Urinary bladder (tissue), 4 donors: ENCODE measurements around the gene EIF3L. TPM values are rescaled to one million over a fixed set of nuclear protein-coding genes. Genes with fewer than 3 reads are reported as not detected.

Experiments
- DNase-seq: peaks from one replicate; pipeline ENCODE4 v3.0.0-alpha.2; 2015; ENCODE audit errors: extremely low spot score
- H3K27ac ChIP-seq: one replicate; pipeline ENCODE4 v1.5.1; 2013; ENCODE audit warnings: low read depth, mild to moderate bottlenecking, moderate library complexity
- H3K36me3 ChIP-seq: one replicate; pipeline ENCODE4 v1.6.1; 2013; ENCODE audit warnings: mild to moderate bottlenecking, moderate library complexity; ENCODE audit not compliant: insufficient read depth
- H3K4me1 ChIP-seq: one replicate; pipeline ENCODE4 v1.6.1; 2013; ENCODE audit warnings: mild to moderate bottlenecking, moderate library complexity; ENCODE audit not compliant: insufficient read depth
- H3K4me3 ChIP-seq: one replicate; pipeline ENCODE4 v1.5.1; 2013; ENCODE audit warnings: low read depth, low read length
- WGBS: extraction: QIAGEN DNeasy Blood & Tissue Kit; methylation state at CpG from one replicate; pipeline ENCODE4 v1.1.7; 2013; 5-methylcytosine and 5-hydroxymethylcytosine counted together
- polyA plus RNA-seq: library from polyadenylated mRNA; stranded (reverse); fragments of 200-250 nt; gene quantifications from one replicate; pipeline ENCODE4 v1.2.3, GENCODE V29; 2013
- total RNA-seq: library from RNA; depleted of rRNA; stranded (reverse); fragments of >200 nt; gene quantifications from one replicate; pipeline ENCODE4 v1.2.3, GENCODE V29; 2014
- donor health status: healthy with polysubstance abuse.
- donor health status: healthy.

EIF3L gene
- total and polyA plus RNA-seq, 2 donors, result 398 to 404 TPM

DNA sequence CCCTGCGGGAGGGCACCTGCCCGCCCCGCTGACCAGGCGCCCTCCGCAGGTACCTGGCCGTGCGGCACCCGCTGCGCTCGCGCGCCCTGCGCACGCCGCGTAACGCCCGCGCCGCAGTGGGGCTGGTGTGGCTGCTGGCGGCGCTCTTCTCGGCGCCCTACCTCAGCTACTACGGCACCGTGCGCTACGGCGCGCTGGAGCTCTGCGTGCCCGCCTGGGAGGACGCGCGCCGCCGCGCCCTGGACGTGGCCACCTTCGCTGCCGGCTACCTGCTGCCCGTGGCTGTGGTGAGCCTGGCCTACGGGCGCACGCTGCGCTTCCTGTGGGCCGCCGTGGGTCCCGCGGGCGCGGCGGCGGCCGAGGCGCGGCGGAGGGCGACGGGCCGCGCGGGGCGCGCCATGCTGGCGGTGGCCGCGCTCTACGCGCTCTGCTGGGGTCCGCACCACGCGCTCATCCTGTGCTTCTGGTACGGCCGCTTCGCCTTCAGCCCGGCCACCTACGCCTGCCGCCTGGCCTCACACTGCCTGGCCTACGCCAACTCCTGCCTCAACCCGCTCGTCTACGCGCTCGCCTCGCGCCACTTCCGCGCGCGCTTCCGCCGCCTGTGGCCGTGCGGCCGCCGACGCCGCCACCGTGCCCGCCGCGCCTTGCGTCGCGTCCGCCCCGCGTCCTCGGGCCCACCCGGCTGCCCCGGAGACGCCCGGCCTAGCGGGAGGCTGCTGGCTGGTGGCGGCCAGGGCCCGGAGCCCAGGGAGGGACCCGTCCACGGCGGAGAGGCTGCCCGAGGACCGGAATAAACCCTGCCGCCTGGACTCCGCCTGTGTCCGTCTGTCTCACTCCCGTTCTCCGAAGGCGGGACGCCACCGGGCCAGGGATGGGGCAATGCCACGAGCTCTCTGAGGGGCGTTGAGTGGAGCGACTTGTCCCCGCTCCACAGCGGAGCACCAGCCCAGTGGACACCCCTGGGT, 24.3 kb upstream of the EIF3L start:
- DNase-seq, result no peak
- H3K27ac ChIP-seq, result no peak overlapping the region
- H3K4me3 ChIP-seq, result peak overlapping the region; percentile 30
- 8% methylated on average over 135 of the region's 135 CpGs for WGBS
- peaks cover 3% of the 10 kb centered on the region for H3K4me1 ChIP-seq
- no peaks in the 10 kb centered on the region for H3K36me3 ChIP-seq

- Histone ChIP-seq H3K27ac (no peak overlapping the region), H3K4me3 (no peak overlapping the region), H3K36me3 (peaks cover 2% of the 10 kb centered on the region), H3K4me1 (peaks cover 3% of the 10 kb centered on the region)
- WGBS, result 21% methylated on average over 9 of the region's 9 CpGs
- no peak for DNase-seq
Observed at GRCh38 chr22:37827056-37827455, 22.2 kb upstream of the EIF3L start.

DNA sequence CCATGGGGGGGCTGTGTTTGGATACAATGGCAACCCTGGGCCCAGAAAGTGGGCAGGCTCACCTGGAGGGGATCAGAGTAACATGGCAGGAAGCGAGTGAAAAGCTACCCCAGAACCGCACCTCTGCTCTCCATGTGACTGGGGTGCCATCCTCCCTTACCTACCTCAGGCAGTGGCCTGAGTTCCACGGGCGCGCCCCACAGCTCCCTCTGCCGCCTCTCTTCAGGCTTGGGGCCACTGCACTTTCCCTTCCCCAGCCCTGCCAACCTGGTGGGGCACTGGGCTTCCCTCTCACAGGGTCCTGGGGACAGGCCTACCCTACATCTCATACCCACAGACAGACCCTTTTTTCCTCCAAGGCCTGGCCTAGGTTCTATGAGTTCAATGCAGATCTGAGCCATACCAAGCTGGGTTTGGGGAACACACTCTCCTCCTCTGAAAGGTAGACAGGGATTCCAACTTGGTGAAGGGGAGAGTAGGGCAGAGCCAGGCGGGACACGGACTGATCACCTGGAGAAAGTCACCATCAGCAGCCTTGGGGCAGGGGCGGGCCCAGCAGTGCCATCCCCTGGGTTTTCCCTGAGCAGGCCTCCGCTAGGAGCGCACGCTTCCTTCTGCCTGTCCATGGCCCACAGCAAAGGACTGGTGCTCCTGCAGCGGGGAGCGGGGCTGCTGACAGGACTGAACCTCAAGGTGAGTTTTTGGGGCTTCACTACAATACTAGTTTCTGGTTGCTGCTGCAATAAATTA, 19.0 kb upstream of the EIF3L start:
- H3K27ac ChIP-seq, result no peak overlapping the region
- no peak for DNase-seq
- H3K36me3 ChIP-seq, result peaks cover 4% of the 10 kb centered on the region
- no peak overlapping the region for H3K4me3 ChIP-seq
- H3K4me1 ChIP-seq, result peaks cover under 1% of the 10 kb centered on the region
- WGBS, result 94% methylated on average over 14 of the region's 14 CpGs

DNA sequence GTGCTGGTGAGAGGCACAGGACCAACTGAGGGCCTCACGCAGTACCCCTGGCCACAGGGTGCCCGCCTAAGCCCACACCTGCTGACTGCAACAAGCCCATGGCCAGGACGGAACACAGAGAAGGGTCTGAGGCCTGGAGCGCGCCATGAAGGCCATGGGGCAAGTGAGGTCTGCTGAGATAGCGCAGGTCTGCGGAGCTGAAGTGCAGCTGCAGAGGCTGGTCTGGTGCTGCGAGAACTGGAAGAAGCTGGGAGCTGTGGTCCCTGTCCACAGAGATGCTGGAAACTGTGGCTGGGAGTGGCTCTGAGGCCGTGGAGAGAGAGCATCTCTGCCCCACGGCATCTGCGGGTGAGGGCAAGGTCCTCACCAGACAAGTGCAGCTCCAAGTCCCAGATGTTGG, 17.7 kb upstream of the EIF3L start:
- Histone ChIP-seq H3K4me3 (no peak overlapping the region), H3K36me3 (peaks cover 4% of the 10 kb centered on the region), H3K27ac (no peak overlapping the region), H3K4me1 (no peaks in the 10 kb centered on the region)
- no peak for DNase-seq
- 96% methylated on average over 11 of the region's 11 CpGs for WGBS

- Histone ChIP-seq H3K27ac (no peak overlapping the region), H3K4me3 (no peak overlapping the region), H3K4me1 (no peaks in the 10 kb centered on the region), H3K36me3 (peaks cover 4% of the 10 kb centered on the region)
- no peak for DNase-seq
- 96% methylated on average over 16 of the region's 16 CpGs for WGBS
Observed at GRCh38 chr22:37832022-37832857, 17.0 kb upstream of the EIF3L start.

DNA sequence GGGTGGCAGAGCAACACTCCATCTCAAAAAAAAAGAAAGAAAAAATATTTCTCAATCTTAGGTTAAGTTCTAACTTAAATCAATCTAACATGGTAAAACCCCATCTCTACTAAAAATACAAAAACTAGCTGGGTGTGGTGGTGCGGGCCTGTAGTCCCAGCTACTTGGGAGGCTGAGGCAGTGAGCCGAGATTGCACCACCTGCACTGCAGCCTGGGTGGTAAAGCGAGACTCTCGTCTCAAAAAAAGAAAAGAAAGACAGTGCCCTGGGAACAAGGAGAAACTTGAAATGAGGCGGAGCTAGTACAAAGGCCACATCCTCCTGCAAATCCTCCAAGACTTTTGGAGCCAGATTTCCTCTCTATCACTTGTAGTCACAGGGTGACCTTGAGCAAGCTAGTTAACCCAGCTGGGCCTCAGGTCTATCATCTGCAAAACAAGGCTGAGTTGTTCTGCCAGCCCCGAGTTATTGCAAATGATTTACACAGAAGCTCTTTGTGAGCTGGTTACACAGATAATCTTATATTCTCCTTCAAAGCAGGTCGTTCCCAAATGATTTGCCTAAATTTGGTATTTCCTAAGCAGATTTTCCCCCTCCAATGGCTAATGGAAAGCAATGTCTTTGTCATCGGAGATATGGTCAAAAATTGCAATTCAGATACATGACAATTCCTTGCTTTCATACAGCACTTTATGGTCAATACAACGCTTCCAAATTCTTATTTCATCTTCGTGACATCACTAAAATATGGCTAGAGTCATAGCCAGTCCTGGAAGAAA, 7.0 kb upstream of the EIF3L start:
- 87% methylated on average over 10 of the region's 10 CpGs for WGBS
- H3K4me3 ChIP-seq, result no peak overlapping the region
- H3K27ac ChIP-seq, result no peak overlapping the region
- no peak for DNase-seq
- no peaks in the 10 kb centered on the region for H3K4me1 ChIP-seq
- H3K36me3 ChIP-seq, result peaks cover 3% of the 10 kb centered on the region

GRCh38 chr22:37843741-37844089, 5.5 kb upstream of the EIF3L start:
- peak overlapping the region; percentile 89 for H3K4me3 ChIP-seq
- WGBS, result under 1% methylated on average over 46 of the region's 46 CpGs
- H3K27ac ChIP-seq, result peak overlapping the region; percentile 41
- no peaks in the 10 kb centered on the region for H3K4me1 ChIP-seq
- no peak for DNase-seq
- no peaks in the 10 kb centered on the region for H3K36me3 ChIP-seq

DNA sequence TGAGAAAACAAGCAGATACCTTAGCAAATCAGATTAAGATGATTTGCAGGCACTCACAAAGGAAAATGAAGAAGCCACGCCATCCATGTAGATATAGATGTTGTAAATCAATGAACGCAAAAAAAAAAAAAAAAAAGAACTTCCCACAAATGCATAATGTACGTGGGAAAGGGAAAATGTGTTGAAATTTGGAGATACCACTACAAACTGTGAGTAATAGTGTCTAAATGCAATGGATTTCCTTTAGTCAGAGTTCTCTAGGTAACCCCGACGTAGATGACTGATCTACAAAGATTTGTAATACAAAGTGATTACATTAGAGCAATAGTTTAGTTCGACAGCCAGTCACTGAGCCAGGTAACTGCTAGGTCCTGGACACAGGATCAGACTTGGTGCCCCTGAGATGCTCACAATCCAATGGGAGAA, 4.3 kb upstream of the EIF3L start:
- H3K4me1 ChIP-seq, result no peaks in the 10 kb centered on the region
- peak overlapping the region; percentile 40 for H3K27ac ChIP-seq
- H3K36me3 ChIP-seq, result no peaks in the 10 kb centered on the region
- 87% methylated on average over 6 of the region's 6 CpGs for WGBS
- DNase-seq, result no peak
- H3K4me3 ChIP-seq, result peak overlapping the region; percentile 28

GRCh38 chr22:37846433-37846832, 2.8 kb upstream of the EIF3L start:
- no peak for DNase-seq
- WGBS, result 94% methylated on average over 2 of the region's 2 CpGs
- Histone ChIP-seq H3K36me3 (no peaks in the 10 kb centered on the region), H3K4me3 (no peak overlapping the region), H3K4me1 (no peaks in the 10 kb centered on the region), H3K27ac (no peak overlapping the region)

DNA sequence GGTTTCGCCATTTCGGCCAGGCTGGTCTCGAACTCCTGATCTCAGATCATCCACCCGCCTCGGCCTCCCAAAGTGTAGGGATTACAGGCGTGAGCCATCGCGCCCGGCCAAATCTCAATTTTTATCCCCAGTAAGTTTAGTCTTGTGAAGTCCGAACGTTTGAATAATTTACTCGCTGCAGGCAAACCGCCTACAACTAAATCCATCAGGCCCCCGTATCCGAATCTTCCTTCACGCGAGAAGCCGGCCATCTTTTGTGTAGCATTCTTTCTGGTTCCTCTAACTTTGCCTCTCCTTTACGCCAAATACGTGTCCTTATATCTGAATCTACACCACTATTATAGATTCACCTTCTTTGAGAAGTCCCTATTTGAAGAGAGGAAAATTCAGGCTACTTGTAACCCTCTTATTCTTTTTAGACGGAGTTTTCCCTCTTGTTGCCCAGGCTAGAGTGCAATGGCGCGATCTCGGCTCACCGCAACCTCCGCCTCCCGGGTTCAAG, 581 bp upstream of the EIF3L start:
- no peak for DNase-seq
- H3K36me3 ChIP-seq, result no peaks in the 10 kb centered on the region
- H3K4me3 ChIP-seq, result peak overlapping the region; percentile 57
- 19% methylated on average over 27 of the region's 27 CpGs for WGBS
- no peaks in the 10 kb centered on the region for H3K4me1 ChIP-seq
- H3K27ac ChIP-seq, result no peak overlapping the region

GRCh38 chr22:37850801-37851200, 1.6 kb downstream of the EIF3L start:
- no peaks in the 10 kb centered on the region for H3K4me1 ChIP-seq
- DNase-seq, result no peak
- no peak overlapping the region for H3K4me3 ChIP-seq
- H3K27ac ChIP-seq, result no peak overlapping the region
- WGBS, result 90% methylated on average over 4 of the region's 4 CpGs
- no peaks in the 10 kb centered on the region for H3K36me3 ChIP-seq

DNA sequence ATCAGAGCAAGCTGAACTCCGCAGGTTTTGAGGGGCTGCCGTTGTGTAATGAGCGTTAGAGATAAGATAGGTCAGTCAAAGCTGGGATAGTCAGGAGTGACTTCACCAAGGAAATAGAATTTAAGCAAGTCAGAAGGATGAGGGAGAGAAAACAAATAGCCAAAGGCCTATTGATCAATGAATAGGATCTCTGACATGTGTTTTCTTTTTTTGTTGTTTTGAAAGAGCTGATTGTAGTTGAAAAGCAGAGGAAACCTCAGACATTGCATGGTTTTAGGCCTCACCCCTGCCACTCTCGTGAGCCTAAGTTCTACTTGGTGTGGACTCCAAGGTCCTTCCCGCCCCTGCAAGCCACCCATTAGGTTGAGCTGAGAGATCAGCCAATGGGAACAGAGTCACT, 3.2 kb downstream of the EIF3L start:
- Histone ChIP-seq H3K4me3 (no peak overlapping the region), H3K4me1 (no peaks in the 10 kb centered on the region), H3K27ac (no peak overlapping the region), H3K36me3 (peaks cover 1% of the 10 kb centered on the region)
- 87% methylated on average over 5 of the region's 5 CpGs for WGBS
- no peak for DNase-seq
